ENCODE data around the gene OR2J2.
"Not testable (repeated sequence)": the region's sequence is repeated elsewhere in the genome, so short reads cannot be mapped to it uniquely, and the experiment has no call there.

Gene OR2J2

DNA sequence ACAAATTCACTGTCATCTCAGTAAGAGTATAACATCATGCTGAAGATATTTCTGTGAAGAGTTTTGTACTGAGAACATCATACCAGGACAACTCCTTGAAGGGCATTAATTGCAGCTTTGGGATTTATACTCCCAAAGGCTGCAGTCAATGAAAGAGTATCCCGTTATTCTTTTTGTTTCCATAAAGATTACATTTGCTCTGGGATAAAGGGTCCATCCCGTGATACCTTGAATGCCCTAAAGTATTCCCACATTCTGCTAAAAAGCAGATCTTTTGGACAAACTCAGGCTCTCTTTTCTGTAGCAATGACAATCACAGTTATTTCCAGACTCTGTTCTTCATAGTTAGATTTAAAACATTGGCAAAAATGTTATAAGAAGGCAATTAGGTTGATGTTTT lies at the start of gene OR2J2:
TSS of gene OR2J2 (plus strand) at position 301 of the 400 bp plus-strand sequence. CDS start 2,729 bp downstream, outside the sequence.
- DNase-seq (ENCODE audit: low read depth in 1 of 2, low spot score in 1 of 2) = not testable (repeated sequence)

DNA sequence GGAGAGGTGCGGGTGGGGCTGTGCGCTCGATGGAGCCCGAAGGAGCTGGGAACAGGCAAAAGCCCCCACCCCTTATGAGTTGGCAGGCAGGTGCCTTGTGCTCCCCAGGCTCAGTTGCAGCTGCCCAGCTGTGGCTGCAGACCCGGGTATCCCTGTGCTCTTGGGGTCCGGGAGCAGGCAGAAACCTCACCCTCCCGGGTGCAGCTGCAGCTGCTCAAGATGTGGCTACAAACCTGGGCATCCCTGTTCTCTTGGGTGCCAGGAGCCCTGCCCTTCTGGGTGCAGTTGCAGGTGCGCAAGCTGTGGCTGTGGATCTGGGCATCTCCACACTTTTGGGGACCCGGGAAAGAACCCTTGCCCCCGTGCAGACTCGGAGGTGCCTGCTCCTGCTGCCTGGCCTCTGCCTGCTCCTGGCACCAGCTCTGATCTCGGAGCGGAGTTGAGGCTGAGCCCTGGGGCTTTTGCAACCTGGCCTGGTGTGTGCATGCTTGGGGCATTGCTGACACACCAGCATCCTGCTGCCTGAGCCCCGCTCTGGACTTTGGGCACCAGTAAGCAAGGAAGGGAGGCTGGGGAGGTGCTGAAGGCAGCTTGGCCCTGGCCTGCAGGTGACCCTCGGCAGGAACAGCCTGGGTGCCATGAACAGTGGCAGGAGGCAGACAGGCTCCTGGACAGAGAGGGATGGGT lies 41.2 kb upstream of the OR2J2 start:
- no peak for DNase-seq (ENCODE audit: low read depth in 1 of 2, low spot score in 1 of 2)

- DNase-seq (ENCODE audit: low read depth in 1 of 2, low spot score in 1 of 2) = no peak
These were observed 40.1 kb upstream of the OR2J2 start for GRCh38 chr6:29130644-29131043.

GRCh38 chr6:29131691-29132090 lies 39.0 kb upstream of the OR2J2 start:
- no peak for DNase-seq (ENCODE audit: low read depth in 1 of 2, low spot score in 1 of 2)

- DNase-seq (ENCODE audit: low read depth in 1 of 2, low spot score in 1 of 2) = no peak
These were observed 33.0 kb upstream of the OR2J2 start for GRCh38 chr6:29137724-29138123.

DNA sequence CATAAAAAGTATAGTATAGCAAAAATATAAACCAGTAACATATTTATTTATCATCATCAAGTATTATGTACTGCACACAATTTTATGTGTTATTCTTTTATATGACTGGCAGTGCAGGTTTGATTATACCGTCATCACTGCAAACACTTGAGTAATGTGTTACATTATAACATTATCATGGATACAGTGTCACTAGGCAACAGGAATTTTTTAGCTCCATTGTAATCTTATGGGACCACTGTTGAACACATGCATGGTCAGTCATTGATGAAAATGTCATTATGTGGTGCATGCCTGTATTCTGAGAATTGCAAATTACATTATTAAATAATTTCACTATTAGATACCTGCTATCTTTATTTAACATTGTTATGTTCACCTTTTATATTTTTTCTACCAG lies 29.1 kb upstream of the OR2J2 start:
- no peak for DNase-seq (ENCODE audit: low read depth in 1 of 2, low spot score in 1 of 2)

GRCh38 chr6:29142309-29142708 lies 28.4 kb upstream of the OR2J2 start:
- no peak for DNase-seq (ENCODE audit: low read depth in 1 of 2, low spot score in 1 of 2)

GRCh38 chr6:29146179-29146578 lies 24.5 kb upstream of the OR2J2 start:
- DNase-seq (ENCODE audit: low read depth in 1 of 2, low spot score in 1 of 2) = no peak

- no peak for DNase-seq (ENCODE audit: low read depth in 1 of 2, low spot score in 1 of 2)
These were observed 23.6 kb upstream of the OR2J2 start for GRCh38 chr6:29147074-29147473.

- DNase-seq (ENCODE audit: low read depth in 1 of 2, low spot score in 1 of 2) = not testable (repeated sequence)
These were observed 21.3 kb upstream of the OR2J2 start for GRCh38 chr6:29149444-29149843.

DNA sequence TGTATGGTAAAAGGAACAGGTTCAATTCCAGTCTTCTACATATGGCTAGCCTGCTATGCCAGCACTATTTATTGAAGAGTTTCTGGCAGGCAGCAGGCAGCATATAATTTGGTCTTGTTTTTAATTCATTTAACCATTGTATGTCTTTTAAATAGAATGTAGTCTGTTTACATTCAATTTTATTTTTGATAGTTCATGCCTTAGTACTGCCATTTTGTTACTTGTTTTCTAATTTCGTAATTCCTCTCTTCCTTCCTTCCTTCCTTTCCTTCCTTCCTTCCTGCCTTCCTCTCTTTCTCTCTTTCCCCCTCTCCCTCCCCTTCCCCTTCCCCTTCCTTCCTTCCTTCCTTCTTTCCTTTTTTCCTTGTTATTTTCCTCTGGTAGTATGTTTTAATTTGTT lies 17.6 kb upstream of the OR2J2 start:
- DNase-seq (ENCODE audit: low read depth in 1 of 2, low spot score in 1 of 2) = no peak

DNA sequence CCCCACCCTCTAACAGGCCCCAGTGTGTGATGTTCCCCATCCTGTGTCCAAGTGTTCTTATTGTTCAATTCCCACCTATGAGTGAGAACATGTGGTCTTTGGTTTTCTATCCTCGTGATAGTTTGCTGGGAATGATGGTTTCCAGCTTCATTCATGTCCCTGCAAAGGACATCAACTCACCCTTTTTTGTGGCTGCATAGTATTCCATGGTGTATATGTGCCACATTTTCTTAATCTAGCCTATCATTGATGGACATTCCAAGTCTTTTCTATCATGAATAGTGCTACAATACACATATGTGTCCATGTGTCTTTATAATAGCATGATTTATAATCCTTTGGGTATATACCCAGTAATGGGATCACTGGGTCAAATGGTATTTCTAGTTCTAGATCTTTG lies 15.5 kb upstream of the OR2J2 start:
- DNase-seq (ENCODE audit: low read depth in 1 of 2, low spot score in 1 of 2) = not testable (repeated sequence)

DNA sequence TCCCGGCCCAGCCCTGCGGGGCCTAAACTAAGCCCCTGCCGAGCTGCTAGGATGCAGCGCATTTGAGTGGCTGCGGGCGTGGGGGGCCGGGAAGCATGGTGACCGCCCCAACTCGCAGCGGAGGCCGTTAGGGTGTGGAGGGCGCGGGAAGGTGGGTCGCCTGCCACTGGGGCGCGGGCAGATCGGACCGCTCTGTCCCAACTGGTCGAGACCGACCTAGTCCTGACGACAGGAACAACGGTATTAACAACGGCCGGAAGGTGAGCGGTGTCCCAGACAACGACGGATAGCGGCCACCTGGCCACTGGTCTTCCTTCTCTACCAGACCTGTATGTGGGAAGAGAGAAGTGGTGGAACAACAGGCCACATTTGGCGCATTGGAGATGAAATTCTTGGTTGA lies 10.8 kb upstream of the OR2J2 start:
- DNase-seq (ENCODE audit: low read depth in 1 of 2, low spot score in 1 of 2) = not testable (repeated sequence)

- not testable (repeated sequence) for DNase-seq (ENCODE audit: low read depth in 1 of 2, low spot score in 1 of 2)
These were observed 5.1 kb upstream of the OR2J2 start for GRCh38 chr6:29165571-29165970.

DNA sequence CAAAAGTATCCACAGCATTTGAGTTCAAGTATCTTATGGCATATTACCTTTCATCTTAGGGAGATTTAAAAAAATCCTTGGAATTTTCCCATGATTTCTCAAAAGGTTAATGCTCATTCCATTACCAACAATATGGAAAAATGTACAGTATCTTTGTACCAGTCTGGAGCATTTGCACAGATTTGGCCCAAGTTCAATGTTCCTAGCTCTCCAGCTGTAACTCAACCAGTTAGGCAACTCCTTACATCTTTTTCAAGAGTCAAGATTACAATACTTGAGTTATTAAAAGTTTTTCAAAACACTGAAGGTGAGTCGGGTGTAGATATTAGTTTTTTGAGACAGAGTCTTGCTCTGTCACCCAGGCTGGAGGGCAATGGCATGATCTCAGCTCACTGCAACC lies 1.0 kb downstream of the OR2J2 start:
- DNase-seq (ENCODE audit: low read depth in 1 of 2, low spot score in 1 of 2) = no peak

GRCh38 chr6:29183594-29183993 lies 12.9 kb downstream of the OR2J2 start:
- DNase-seq (ENCODE audit: low read depth in 1 of 2, low spot score in 1 of 2) = no peak

DNA sequence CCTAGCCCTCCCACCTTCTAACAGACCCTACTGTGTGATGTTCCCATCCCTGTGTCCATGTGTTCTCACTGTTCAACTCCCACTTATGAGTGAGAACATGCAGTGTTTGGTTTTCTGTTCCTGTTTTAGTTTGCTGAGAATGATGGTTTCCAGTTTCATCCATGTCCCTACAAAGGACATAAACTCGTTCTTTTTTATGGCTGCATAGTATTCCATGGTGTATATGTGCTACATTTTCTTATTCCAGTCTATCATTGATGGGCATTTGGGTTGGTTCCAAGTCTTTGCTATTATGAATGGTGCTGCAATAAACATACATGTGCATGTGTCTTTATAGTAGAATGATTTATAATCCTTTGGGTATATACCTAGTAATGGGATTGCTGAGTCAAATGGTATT lies 18.0 kb downstream of the OR2J2 start:
- not testable (repeated sequence) for DNase-seq (ENCODE audit: low read depth in 1 of 2, low spot score in 1 of 2)

DNA sequence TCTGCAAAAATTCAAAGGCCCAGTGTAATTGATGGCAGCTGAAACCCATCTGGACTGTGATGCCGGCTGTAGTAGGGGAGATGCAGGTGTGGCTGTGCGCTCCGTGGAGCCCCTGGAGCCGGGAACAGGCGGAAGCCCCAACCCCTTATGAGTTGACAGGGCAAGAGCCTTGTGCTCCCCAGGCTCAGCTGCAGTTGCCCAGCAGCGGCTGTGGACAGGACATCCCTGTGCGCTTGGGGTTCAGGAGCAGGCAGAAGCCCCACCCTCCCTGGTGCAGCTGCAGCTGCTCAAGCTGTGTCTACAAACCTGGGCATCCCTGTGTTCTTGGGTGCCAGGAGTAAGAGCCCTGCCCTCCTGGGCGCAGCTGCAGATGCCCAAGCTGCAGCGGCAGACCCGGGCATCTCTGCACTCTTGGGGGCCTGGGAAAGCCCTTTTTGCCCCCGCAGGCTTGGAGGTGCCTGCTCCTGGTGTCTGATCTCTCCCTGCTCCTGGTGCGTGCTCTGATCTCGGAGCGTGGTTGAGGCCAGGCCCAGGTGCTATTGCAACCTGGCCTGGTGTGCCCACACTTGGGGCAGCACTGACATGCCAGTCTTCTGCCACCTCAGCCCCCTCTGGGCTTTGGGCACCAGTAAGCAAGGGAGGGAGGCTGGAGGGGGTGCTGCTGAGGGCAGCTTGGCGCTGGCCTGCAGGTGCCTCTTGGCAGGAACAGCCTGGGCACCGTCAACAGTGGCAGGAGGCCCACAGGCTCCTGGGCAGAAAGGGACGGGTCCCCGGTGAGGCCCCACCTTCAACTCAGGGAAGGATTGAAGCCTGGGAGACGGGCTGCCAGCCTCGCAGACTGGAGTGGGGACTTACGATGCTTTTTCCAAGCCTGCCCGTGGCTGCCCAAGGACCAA lies 30.3 kb downstream of the OR2J2 start:
- no peak for DNase-seq (ENCODE audit: low read depth in 1 of 2, low spot score in 1 of 2)

DNA sequence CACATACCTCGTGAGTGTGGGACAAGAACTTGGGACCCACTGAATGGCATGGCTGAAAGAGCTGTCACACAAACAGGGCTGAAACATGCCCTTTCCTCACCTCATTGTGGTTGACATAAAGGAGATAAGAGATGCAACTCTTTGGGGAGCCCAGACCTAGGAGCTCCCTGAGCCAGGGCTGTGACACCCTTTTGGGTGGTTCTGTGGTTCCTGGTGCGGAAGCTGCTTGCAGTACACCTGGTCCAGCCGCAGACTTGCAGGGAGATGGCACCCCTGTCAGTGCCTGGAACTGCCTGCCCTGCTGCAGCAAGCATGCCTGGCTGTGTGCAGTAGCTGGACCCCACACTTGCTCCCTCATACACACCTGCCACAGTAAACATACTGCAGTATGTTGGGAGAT lies 31.3 kb downstream of the OR2J2 start:
- no peak for DNase-seq (ENCODE audit: low read depth in 1 of 2, low spot score in 1 of 2)

GRCh38 chr6:29211488-29211887 lies 40.8 kb downstream of the OR2J2 start:
- DNase-seq (ENCODE audit: low read depth in 1 of 2, low spot score in 1 of 2) = no peak

DNA sequence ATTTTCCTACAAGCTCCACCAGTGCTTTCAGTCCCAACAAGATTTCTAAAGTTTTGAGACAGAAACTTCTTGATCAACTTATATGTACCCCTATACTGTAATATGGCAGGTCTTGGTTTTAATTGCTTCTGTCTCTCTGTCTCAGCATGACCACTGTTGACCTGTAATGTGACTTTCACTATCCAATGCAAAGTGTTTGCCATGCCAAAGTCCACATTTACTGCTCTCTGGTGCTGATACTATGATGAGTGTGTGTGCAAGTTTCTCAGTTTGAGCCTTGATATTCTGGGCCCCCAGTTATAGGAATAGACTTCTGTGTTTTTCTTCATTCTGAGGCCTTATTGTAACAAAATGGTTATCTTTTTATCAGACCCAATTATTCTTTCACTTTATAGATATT lies 45.8 kb downstream of the OR2J2 start:
- no peak for DNase-seq (ENCODE audit: low read depth in 1 of 2, low spot score in 1 of 2)

- DNase-seq (ENCODE audit: low read depth in 1 of 2, low spot score in 1 of 2) = not testable (repeated sequence)
These were observed 46.5 kb downstream of the OR2J2 start for GRCh38 chr6:29217242-29217641.

Measured in stimulated activated CD4-positive, alpha-beta T cell treated with anti-CD3 and anti-CD28 coated beads, Interleukin-15, amount 100 ng/mL, for 1 hour (primary cell).